SK-N-SH (cell line): ENCODE results near the gene ZMIZ1. TPM values are rescaled to one million over a fixed set of nuclear protein-coding genes. Genes with fewer than 3 reads are reported as not detected.

Experiments
- CTCF ChIA-PET: fragments of 300-600, 350-600 bp; formaldehyde crosslinking; extraction: SDS; loops from one replicate; lab custom pipeline; 2021; lab: Yijun Ruan, JAX
- POLR2A ChIA-PET: fragments of 350-600 bp; sonication (Branson Sonifier 250); formaldehyde crosslinking; extraction: SDS; loops from one replicate; lab custom pipeline; 2020; ENCODE audit warnings: antibody characterized with exemption, inconsistent platforms; lab: Yijun Ruan, JAX
- DNase-seq: peaks from one replicate; pipeline ENCODE4 v3.0.0; 2012
- H2AFZ ChIP-seq: fragments of 200-600 bp; sonication (generic); 2 replicates; pipeline ENCODE4 v1.8.1; 2016; ENCODE audit warnings: antibody characterized with exemption, mild to moderate bottlenecking, low read depth
- H3F3A ChIP-seq: fragments of 200-600 bp; sonication (generic); replicated peaks from 2 replicates; pipeline ENCODE3; 2016; ENCODE audit warnings: antibody characterized with exemption, mild to moderate bottlenecking; ENCODE audit not compliant: insufficient read depth
- H3K27ac ChIP-seq, 2 experiments: fragments of 200-500 bp in 1 of 2; fragments of 200-600 bp in 1 of 2; sonication (Bioruptor generic) in 1 of 2; sonication (generic), shearing (Covaris generic) in 1 of 2; 2 replicates each; pipeline versions ENCODE4 v1.5.1 to v1.6.1; 2014 to 2016; ENCODE audit warnings: low read depth in 2 of 2, inconsistent platforms in 1 of 2, low read length in 1 of 2, mild to moderate bottlenecking in 1 of 2, mixed read lengths in 1 of 2
- H3K27me3 ChIP-seq: fragments of 200-600 bp; sonication (generic), shearing (Covaris generic); 2 replicates; pipeline ENCODE4 v1.6.1; 2016; ENCODE audit warnings: mixed run types; ENCODE audit not compliant: insufficient read depth
- H3K36me3 ChIP-seq, 2 experiments: fragments of 200-500 bp in 1 of 2; fragments of 200-600 bp in 1 of 2; sonication (Bioruptor generic) in 1 of 2; sonication (generic) in 1 of 2; replicated peaks in 1 of 2; 2 replicates each; pipeline versions ENCODE3 to v1.5.1; 2014 to 2016; ENCODE audit warnings: low read length in 1 of 2, mild to moderate bottlenecking in 1 of 2; ENCODE audit not compliant: insufficient read depth in 2 of 2, control insufficient read depth in 1 of 2
- H3K4me1 ChIP-seq, 2 experiments: fragments of 200-500 bp in 1 of 2; fragments of 200-600 bp in 1 of 2; sonication (Bioruptor generic) in 1 of 2; sonication (generic), shearing (Covaris generic) in 1 of 2; 2 replicates each; pipeline versions ENCODE4 v1.5.1 to v1.6.1; 2014 to 2016; ENCODE audit warnings: low read depth in 1 of 2, low read length in 1 of 2, mixed run types in 1 of 2; ENCODE audit not compliant: insufficient read depth in 2 of 2, control insufficient read depth in 1 of 2
- H3K4me2 ChIP-seq: fragments of 200-600 bp; sonication (generic), shearing (Covaris generic); 2 replicates; pipeline ENCODE4 v1.6.1; 2017; ENCODE audit warnings: mixed run types
- H3K4me3 ChIP-seq, 2 experiments: fragments of 200-500 bp in 1 of 2; fragments of 200-600 bp in 1 of 2; sonication (Bioruptor generic) in 1 of 2; sonication (generic), shearing (Covaris generic) in 1 of 2; 2 replicates each; pipeline versions ENCODE4 v1.5.1 to v1.8.1; 2014 to 2016; ENCODE audit warnings: low read depth in 2 of 2, inconsistent platforms in 1 of 2, low read length in 1 of 2, mild to moderate bottlenecking in 1 of 2, mixed read lengths in 1 of 2, moderate library complexity in 1 of 2
- H3K79me2 ChIP-seq: fragments of 200-600 bp; sonication (generic); 2 replicates; pipeline ENCODE4 v1.8.1; 2017; ENCODE audit warnings: mild to moderate bottlenecking; ENCODE audit not compliant: insufficient read depth
- H3K9ac ChIP-seq: fragments of 200-600 bp; sonication (generic); 2 replicates; pipeline ENCODE4 v1.6.1; 2017; ENCODE audit warnings: mixed run types
- H3K9me2 ChIP-seq: fragments of 200-600 bp; sonication (generic); 2 replicates; pipeline ENCODE4 v1.6.1; 2017; ENCODE audit warnings: mixed run types
- H3K9me3 ChIP-seq: fragments of 200-600 bp; sonication (generic); 2 replicates; pipeline ENCODE4 v1.6.1; 2017; ENCODE audit warnings: mixed run types, mild to moderate bottlenecking, moderate library complexity
- H4K20me1 ChIP-seq: fragments of 200-600 bp; sonication (generic); 2 replicates; pipeline ENCODE4 v1.6.1; 2017; ENCODE audit warnings: mild to moderate bottlenecking, mixed run types; ENCODE audit not compliant: insufficient read depth
- CTCF ChIP-seq: fragments of 200-600 bp; sonication (generic); IDR thresholded peaks from 2 replicates; pipeline ENCODE4 v1.6.1; 2017; ENCODE audit warnings: antibody characterized with exemption, mild to moderate bottlenecking, moderate library complexity
- EP300 ChIP-seq, 2 experiments: IDR thresholded peaks; 2 replicates each; pipeline versions ENCODE4 v1.4.0 to v1.6.1; 2012; ENCODE audit warnings: borderline replicate concordance in 1 of 2, low read depth in 1 of 2, low read length in 1 of 2
- EZH2phosphoT487 ChIP-seq: fragments of 200-600 bp; sonication (generic); IDR thresholded peaks from 2 replicates; pipeline ENCODE4 v1.6.1; 2017; ENCODE audit warnings: low read depth, mixed run types, mild to moderate bottlenecking, antibody characterized with exemption, moderate library complexity, borderline replicate concordance
- FOSL2 ChIP-seq: IDR thresholded peaks from 2 replicates; pipeline ENCODE4 v1.4.0; 2012; ENCODE audit warnings: low read depth, mild to moderate bottlenecking, moderate library complexity, borderline replicate concordance
- FOXM1 ChIP-seq: IDR thresholded peaks from 2 replicates; pipeline ENCODE4 v1.4.0; 2012; ENCODE audit warnings: low read depth, mild to moderate bottlenecking
- GABPA ChIP-seq: IDR thresholded peaks from 2 replicates; pipeline ENCODE4 v1.4.0; 2012; ENCODE audit warnings: low read depth, mild to moderate bottlenecking
- MAX ChIP-seq: IDR thresholded peaks from 2 replicates; pipeline ENCODE4 v1.4.0; 2012; ENCODE audit warnings: low read depth
- MXI1 ChIP-seq: IDR thresholded peaks from 2 replicates; pipeline ENCODE4 v1.6.1; 2012; ENCODE audit warnings: mild to moderate bottlenecking, low read depth, low read length, improper control_type of control experiment
- NFIC ChIP-seq: IDR thresholded peaks from 2 replicates; pipeline ENCODE4 v1.4.0; 2012; ENCODE audit warnings: borderline replicate concordance
- NRF1 ChIP-seq: IDR thresholded peaks from 2 replicates; pipeline ENCODE4 v1.6.1; 2012; ENCODE audit warnings: low read depth, mild to moderate bottlenecking, low read length
- PBX3 ChIP-seq: IDR thresholded peaks from 2 replicates; pipeline ENCODE4; 2012
- POLR2AphosphoS5 ChIP-seq: IDR thresholded peaks from 2 replicates; pipeline ENCODE4 v1.6.1; 2012; ENCODE audit warnings: low read depth, low read length
- REST ChIP-seq: IDR thresholded peaks from 2 replicates; pipeline ENCODE4 v1.6.1; 2012; ENCODE audit warnings: mild to moderate bottlenecking, low read depth, low read length, moderate library complexity
- RFX5 ChIP-seq: IDR thresholded peaks from 2 replicates; pipeline ENCODE4 v1.6.1; 2012; ENCODE audit warnings: mild to moderate bottlenecking, improper control_type of control experiment, low read length
- RXRA ChIP-seq: IDR thresholded peaks from 2 replicates; pipeline ENCODE4 v1.4.0; 2012; ENCODE audit warnings: low read depth, mild to moderate bottlenecking, borderline replicate concordance
- SMC3 ChIP-seq: IDR thresholded peaks from 2 replicates; pipeline ENCODE4 v1.6.1; 2012; ENCODE audit warnings: low read depth, low read length, improper control_type of control experiment
- TAF1 ChIP-seq: IDR thresholded peaks from 2 replicates; pipeline ENCODE4 v1.6.1; 2012; ENCODE audit warnings: low read depth, mild to moderate bottlenecking, low read length, moderate library complexity, borderline replicate concordance
- TCF12 ChIP-seq: IDR thresholded peaks from 2 replicates; pipeline ENCODE4 v1.4.0; 2012
- USF1 ChIP-seq: IDR thresholded peaks from 2 replicates; pipeline ENCODE4 v1.4.0; 2012; ENCODE audit warnings: low read depth, borderline replicate concordance
- USF2 ChIP-seq: fragments of 150-350 bp; IDR thresholded peaks from 2 replicates; pipeline ENCODE4 v1.6.1; 2017; ENCODE audit warnings: antibody characterized with exemption, low read length, low read depth, borderline replicate concordance
- WGBS: methylation state at CpG from one replicate; pipeline ENCODE4 v1.1.6; 2017; ENCODE audit warnings: low lambda C conversion rate; 5-methylcytosine and 5-hydroxymethylcytosine counted together
- polyA plus RNA-seq, 3 experiments: library from polyadenylated mRNA; depleted of rRNA; stranded (reverse); fragments of >200 nt; gene quantifications; 2 replicates each; pipeline ENCODE4 v1.2.3, GENCODE V29; 2012

ZMIZ1 gene
- polyA plus RNA-seq, 1 of the 3 experiments (the other 2 are of a cell fraction) = 23.5 TPM

- no peaks in the 10 kb centered on the region for H3K27me3 ChIP-seq
- H3K79me2 ChIP-seq = no peaks in the 10 kb centered on the region
- peak overlapping the region; percentile 16 to 68; a peak in 3 of 4 replicates for H3K27ac ChIP-seq
- H2AFZ ChIP-seq = peak overlapping the region; percentile 74; the same call in 1 of the 2 replicates
- 75% methylated on average over 15 of the region's 15 CpGs for WGBS
- H3K36me3 ChIP-seq = no peaks in the 10 kb centered on the region
- no peaks in the 10 kb centered on the region for H3K9me3 ChIP-seq
- no peak overlapping the region for H3K4me3 ChIP-seq
- H3K9me2 ChIP-seq = no peaks in the 10 kb centered on the region
- CTCF ChIA-PET = interaction anchor here (0.8 to 1.5 kb wide), 4 partner anchors 24 to 165 kb away, joined by 3 to 5 read pairs (median 4); no protein-coding TSS in a partner anchor
- TF ChIP-seq NRF1 = no peak
- no peak for TF ChIP-seq TAF1
- TF ChIP-seq NFIC = peak; percentile 73
- peak; percentile 80 for TF ChIP-seq TCF12
- no peak for TF ChIP-seq FOXM1
- no peak for TF ChIP-seq RFX5
- TF ChIP-seq GABPA = no peak
- peak; percentile 56; the same call in 1 of the 2 replicates for TF ChIP-seq PBX3
- TF ChIP-seq CTCF = no peak
- no peak for TF ChIP-seq POLR2AphosphoS5
- no peak for TF ChIP-seq EZH2phosphoT487
- peak; percentile 67; the same call in 1 of the 2 replicates for TF ChIP-seq MAX
- TF ChIP-seq USF2 = no peak
- no peak for TF ChIP-seq MXI1
- TF ChIP-seq SMC3 = no peak
- TF ChIP-seq EP300 (IDR thresholded peaks at IDR 0.05; ENCODE audit: borderline replicate concordance in 1 of 2, low read depth in 1 of 2, low read length in 1 of 2) = no peak
- TF ChIP-seq FOSL2 = no peak; the same call in 1 of the 2 replicates
- TF ChIP-seq RXRA = no peak; the same call in 1 of the 2 replicates
- TF ChIP-seq USF1 = no peak
- TF ChIP-seq REST = no peak
- TF ChIP-seq, all 33 proteins: peak for 4
- POLR2A ChIA-PET = no interaction called here
- H4K20me1 ChIP-seq = no peaks in the 10 kb centered on the region
- peaks cover 23 to 30% of the 10 kb centered on the region in 2 experiments; a peak in 3 of 4 replicates for H3K4me1 ChIP-seq
- DNase-seq = no peak
- peaks cover 22% of the 10 kb centered on the region for H3F3A ChIP-seq
- H3K4me2 ChIP-seq = peak overlapping the region; percentile 17; the same call in 1 of the 2 replicates
- peak overlapping the region; percentile 35; the same call in 1 of the 2 replicates for H3K9ac ChIP-seq
Measured at GRCh38 chr10:79322616-79323543, 254.1 kb downstream of the ZMIZ1 start.
